GM21423 (cell line): ENCODE results near the gene DOK7.

Source experiments
- ATAC-seq: cut with Tn5 transposase; IDR thresholded peaks from one replicate; pipeline ENCODE4 v1.9.1; 2021; ENCODE audit warnings: mild to moderate bottlenecking, moderate library complexity; ENCODE audit not compliant: unreplicated experiment

Gene DOK7

DNA sequence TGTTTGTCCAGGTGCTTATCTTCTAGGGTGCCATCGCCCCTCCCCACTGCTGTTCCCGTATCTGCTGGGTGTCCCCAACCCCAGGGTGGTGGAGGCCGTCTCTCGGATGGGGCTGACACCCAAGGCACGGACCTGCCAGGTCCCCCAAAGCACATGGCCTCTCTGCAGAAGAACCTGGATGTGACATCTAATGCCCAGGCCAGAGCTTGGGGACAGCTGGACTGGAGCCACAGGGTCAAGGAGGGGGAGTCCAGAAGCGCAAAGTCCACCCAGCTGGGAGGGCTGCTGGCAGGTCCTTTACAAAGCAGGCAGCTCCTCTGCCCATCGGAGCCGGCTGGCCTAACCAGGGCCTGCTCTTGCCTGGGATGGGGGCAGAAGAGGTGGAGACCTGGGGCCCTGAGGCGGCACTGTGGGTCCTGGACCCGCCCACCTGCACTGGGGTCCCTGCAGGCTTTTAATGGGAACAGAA, 751 bp upstream of the DOK7 start:
- ATAC-seq, result no peak

DNA sequence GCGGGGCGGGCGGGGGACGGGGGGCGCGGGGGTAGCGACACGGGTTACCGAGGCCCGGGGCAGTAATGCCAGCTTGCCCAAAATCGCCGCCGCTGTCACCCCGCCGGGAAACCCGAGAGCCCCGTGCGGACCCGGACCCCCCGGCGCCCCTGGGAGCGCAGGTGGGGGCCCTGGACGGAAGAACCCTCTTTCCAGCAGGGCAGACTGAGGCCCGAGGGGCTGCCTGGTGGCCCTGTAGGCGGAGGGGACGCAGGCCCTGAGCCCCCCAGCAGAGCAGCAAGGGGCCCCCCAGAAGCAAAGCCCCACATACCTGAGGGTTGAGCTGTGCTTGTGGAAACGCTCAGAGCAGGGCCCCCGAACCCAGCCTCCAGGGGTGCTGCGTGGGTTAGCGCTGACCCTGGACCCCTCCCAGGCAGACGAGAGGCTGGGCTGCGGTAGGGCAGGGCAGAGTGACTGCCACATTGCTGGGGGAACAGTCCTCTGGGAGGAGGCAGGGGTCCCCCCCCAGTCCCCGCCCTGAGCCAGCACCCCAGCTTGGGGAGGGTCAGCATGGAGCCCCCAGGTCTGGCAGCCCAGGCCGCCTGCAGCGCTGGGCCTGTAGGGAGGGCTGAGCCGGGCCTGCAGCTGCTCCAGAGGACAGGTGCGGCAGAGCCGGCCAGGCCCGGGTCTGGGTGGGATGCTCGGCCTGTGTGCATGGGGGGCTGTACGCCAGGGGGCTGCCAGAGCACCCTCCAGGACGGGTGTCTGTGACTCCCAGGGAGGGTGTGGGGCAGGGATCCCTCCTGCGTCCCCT, 646 bp downstream of the DOK7 start:
- no peak for ATAC-seq

DNA sequence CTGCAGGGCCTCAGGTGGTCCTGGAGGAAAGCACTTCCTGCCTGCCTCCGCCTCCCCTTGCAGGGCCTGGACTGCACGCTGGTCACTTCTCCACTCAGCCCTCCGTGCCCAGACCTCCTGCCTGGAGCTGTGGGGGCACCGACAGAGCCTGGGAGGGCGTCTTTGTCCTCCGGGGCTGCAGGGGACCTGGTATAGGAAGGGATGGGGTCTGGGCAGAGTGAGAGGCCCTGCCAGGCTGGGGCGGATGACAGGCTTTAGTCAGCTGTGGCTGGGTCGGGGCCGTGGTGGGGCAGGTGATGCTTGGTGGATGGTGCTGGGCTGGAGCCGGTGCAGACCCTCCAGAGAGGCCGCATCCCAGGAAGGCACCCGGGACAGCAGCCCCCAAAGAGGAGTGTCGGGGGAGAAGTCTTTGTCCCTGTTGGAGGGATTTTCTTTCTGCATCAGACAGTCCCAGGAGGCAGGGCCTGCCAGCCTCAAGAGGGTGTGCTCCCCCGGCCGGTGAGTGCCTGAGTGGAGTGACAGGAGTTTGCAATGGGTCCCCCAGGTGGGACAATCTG, 1.3 kb downstream of the DOK7 start:
- no peak for ATAC-seq

DNA sequence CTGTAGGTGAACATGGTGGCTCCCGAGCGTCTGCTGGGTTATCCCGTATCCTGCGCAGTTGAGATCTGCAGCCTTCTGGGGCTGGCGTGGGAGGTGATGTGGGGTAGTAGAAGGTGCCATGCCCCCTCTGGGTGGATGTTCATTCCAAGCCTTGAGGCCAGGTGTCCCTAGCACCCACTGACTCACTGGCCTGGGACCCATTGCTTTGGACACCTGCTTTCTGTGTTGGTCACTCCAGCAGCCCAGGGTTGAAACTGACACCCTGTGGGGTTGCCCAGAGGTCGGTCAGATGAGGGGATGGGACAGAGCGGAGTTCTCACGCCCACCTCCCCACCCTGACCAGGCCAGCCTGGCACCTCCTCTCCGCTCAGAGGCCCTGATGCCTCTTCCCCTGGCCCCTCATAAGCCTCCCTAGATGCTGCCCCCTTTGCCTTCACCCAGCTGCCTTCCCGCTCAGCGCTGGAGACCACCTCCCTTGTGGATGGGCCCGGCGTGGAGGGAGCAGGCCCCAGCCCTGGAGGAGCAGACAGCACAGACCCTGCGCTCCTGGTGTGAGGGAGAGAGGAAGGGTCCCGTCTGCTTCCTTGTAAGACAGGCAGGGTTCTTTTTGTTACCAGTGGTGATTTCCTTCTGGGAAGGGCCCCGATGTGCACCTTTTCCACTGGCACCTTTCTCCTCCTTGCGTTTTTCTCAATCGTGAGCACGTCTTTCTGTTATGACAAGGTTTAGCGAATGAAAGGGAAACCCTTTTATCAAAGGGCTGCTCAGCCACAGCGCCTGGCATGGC, 2.0 kb downstream of the DOK7 start:
- ATAC-seq, result no peak

DNA sequence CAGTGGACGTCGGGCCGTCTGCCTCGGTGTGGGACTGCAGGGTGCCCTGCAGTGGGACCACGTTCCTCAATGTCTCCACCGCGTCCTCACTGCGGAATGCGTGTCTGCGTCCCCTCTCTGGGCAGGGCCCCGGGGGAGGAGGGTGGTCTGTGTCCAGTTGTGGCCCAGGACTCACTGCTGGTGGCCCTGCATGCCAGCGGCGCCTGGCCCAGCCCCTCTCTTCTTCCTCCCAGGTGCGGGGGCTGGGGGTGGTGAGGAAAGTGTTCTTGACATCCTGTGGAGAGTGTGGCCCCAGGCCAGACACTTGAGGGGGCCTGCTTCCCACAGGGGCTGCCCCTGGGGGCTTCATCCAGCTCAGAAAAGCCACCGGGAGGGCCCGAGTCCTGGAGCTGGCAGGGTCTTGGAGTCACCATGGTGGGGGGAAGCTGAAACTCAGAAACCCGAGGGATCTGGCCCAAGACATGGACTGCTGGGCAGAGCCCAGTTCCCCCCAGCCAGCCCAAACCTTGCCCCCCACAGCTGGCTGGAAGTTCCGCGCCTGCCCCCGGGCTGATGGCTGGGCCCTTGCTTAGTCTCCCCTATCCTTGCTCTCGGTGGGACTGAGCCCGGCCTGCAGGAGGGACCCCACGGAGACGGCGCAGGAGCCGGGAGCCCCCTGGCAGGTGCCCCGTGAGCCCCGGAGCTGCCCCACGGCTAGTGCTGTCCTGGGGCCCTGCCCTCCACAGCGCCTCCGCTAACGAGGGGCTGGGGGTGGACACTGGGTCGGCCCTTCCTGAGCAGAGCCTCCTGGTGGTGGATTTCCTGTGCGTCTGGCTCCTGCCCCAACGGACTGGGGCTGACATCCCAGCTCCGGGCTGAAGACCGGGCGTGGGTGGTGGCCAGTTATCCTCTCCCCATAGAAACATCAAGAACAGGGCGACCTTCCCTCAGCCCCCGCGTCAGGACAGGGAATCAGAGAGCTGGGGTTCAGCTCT, 2.9 kb downstream of the DOK7 start:
- ATAC-seq, result no peak

DNA sequence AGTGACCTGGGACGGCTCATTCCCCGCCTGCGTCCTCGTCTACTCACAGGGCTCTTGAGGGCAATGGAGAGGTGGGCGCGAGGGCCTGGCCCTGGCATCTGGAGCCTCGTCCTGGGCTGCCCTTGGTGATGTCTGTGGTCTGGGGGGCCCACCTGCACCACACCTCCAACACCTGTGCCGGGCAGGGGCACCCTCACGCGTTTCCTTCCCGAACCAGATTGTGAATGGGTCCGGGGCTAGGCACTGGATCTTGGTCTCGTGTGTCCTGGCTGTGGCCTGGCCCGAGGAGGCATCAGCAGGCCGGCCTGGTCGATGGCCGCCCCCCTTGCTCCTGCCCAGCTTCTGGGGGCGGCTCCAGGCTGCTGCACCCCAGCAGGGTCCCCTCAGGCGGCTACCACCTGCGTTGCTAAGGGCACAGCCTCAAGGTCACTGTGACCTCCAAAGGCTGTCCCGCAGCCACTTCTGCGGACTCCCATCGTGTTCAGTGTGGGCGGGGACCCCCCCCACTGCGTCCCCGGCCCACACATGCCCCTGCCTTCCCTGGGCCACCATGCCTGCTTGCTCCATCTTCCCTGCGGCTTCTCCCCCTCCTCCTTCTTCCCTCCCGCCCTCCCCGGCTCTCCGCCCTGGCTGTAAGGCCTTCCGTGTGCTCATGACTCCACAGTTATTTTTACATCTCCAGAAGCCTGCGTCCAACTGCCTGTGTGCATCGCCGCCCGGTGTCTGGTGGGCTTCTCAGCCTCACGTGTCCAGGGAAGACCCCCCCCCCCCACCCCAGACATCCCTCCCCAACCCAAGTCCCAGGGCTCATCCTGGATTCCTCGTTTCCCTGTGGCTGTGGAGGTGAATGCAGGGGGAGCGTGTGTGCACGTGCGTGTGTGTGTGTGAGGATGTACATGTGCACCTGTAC, 3.8 kb downstream of the DOK7 start:
- ATAC-seq, result no peak

DNA sequence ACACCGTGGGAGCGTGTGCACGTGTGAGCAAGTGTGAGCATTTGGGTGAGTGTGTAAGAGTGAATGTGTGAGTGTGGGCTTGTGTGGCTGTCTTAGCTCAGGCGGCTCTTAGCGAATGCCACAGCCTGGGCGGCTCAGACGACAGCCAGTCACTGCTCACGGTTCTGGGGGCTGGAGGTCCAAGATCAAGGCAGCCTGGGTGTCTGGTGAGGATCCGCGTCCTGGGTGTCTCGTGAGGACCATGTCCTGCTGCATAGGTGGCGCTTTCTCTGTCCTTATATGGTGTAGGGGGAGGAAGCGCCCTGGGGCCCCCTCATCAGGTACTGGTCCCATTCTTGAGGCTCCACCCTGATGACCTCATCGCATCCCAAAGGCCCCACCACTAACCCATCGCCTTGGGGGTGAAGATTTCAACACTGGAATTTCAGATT, 4.5 kb downstream of the DOK7 start:
- no peak for ATAC-seq

DNA sequence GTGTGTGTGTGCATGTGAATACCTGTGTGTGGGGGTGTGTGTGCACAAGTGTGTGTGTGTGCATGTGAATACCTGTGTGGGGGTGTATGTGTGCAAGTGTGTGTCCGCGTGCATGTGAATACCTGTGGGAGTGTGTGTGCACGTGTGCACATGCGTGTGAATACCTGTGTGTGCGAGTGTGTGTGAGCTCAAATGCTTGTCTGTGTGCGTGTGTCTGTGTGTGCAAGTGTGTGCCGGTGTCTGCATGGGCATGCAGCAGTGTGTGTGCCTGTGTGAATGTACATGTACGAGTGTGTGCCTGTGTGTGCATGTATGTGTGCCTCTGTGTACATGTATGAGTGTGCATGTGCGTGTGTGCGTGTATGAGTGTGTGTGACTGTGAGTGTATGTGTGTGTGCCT, 5.0 kb downstream of the DOK7 start:
- no peak for ATAC-seq

DNA sequence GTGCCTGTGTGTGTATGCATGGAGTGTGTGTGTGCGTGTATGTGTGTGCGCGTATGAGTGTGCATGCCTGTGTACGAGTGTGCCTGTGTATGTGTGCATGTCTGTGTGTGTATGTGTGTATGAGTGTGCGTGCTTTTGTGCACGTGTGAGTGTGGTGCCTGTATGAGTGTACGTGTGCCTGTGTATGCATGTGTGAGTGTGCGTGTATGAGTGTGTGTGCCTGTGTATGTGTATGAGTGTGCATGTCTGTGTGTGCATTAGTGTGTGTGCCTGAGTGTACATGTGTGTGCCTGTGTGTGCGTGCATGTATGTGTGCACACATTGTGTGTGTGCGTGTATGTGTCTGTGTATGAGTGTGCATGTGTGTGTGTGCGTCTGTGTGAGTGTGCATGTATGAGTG, 5.7 kb downstream of the DOK7 start:
- no peak for ATAC-seq

DNA sequence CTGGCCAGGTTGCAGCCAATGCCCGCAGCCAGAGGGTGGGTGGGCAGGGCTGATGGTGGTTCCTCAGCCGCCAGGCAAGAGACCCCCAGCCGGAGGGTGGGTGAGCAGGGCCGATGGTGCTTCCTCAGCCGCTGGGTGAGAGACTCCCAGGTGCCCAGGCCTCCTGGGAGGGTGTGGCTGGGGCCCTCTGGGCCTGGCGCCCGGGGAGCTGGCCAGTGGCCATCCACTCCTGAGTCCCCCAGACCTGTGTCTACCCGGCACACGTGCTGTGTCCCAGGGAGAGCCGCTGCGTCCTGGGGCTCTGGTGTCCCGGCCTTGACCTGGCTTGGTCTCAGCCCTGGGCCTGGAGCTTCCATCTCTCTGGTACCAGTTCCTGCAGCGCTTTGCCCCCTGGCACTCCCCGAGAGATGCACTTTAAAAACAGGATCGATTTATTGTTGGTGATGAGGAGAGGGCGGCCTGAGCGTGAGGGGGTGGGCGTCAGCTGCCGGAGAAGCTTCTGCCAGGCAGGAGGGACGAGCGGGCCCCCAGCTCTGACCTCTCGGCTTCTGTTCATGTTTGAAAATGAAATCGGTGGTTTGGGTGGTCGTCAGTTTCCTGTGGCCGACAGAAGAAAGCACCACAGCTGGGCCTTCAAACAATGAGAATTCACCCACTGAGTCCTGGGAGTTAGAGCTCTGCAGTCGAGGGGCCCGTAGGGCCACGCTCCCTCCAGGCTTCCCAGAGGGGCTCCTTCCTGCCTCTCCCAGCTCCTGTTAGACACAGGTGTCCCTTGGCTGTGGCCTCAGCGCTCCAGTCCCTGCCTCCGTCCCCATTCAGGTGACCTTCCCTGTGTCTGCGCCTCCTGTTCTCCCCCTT, 6.5 kb downstream of the DOK7 start:
- no peak for ATAC-seq

DNA sequence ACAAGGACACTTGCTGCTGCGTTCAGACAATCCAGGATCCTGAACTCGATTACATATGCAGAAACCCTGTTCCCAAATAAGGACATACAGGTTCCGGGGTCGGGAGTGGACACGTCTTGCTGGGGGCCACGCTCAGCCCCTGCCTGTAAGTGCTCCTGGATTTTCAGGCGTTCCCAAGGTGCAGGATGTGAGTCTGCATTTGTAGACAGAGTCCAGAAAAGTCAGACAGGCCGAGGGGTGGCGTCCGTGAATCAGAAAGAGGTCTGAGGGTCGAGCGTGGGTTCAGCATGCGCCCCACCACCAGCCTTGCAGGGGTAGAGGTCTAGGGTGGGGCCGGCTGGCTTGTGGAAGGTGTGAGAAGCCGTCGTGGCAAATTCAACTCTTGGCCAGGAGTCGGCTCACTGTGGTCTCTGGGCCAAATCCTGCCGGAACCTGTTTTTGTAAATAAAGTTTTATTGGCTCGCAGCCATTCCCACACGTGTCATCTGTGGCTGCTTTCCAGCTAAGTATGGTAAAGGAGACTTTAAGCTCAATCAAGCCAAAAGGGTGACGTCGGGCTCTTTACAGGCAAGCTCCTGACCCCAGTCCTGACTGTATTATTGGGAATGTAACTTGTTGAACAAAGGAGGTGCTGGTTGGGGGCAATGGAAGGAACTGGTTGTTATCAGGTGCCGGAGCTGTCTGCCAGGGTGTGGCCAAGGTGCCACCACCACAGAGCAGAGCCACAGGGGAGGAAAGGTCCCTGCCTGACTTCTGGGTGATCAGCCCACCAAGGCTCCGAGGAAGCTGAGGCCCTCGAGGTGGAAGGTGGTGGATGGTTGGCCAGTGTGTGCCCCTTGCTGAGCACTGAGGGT, 7.4 kb downstream of the DOK7 start:
- no peak for ATAC-seq

DNA sequence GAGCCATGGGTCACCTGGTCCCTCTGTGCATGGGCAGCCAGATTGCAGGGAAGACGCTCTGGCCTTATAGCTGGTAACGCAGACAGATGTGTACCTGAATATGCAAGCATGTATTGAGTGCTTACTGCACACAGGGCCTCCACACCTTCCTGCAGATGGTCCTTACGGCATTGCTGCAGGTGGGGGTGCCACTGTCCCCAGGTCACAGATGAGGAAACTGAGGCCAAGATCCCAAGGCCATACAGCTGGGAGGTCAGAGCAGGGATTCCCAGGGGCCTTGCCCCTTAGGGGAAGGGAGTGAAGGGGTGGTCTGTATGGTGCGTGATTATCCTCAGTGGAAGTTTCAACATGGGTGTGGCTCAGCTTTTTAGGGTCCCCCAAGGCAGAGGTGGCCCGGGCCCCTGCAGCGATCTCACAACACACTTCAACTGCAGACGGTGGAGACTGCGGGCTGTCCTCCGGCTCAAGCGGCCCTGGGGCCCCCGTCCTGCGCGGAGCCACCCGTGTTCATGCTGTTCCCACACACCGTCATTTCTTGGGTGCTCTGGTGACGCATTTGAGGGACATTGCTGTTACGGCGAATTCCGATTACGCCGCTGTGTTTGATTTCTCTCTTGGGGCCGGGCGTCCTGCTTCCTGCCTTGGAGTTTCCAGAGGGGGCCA, 8.1 kb downstream of the DOK7 start:
- no peak for ATAC-seq

DNA sequence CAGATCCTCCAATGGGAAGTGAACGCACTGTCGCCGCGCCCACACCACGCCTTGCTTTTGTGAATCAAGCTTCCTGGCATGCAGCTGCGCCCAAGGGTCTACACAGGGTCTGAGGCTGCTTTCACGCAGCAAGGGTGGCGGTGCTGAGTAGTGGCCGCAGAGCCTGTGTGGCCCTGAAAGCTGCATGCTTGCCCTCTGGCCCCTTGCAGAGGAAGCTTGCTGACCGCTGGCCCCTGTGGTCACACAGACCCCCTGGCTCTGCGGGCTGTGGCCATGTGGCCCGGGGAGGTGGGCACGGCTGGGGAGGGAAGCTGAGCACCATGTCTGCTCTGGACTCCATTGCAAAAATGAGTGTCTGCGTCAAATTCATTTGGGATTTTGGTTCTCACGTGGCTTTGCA, 8.8 kb downstream of the DOK7 start:
- no peak for ATAC-seq

DNA sequence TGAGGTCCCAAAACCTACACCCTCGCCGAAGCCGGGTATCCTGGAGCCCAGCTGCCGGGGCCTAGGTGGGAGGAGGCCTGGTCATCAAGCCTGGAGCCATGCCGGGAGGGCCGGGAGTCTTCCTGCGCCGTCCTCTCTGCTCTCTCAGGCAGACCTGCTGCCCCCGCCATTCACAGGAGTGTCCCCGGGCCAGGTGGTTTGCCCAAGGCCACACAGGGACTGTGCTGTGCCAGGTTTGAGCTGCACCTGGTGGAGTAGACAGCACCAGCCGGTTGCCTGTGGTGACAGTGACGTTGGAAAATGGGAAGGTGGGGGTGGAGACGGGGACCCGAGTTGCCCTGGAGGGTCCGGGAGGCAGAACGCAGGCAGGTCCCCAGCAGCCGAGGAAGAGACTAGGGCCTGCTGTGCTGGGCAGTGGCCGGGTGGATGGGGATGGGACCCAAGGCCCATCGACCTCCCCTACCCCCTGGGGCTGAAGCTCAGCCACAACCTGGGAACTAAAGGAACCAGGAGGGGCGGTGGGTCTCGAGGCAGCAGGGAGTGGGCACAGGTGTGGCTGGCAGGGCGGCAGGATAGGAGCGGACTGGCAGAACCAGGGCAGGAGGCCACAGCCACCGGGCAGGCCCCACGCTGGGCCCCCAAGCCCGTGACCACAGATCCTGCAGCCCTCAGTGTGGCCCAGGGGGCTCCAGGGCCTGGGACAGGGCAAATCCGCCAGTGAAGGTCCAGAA, 9.5 kb downstream of the DOK7 start:
- no peak for ATAC-seq

DNA sequence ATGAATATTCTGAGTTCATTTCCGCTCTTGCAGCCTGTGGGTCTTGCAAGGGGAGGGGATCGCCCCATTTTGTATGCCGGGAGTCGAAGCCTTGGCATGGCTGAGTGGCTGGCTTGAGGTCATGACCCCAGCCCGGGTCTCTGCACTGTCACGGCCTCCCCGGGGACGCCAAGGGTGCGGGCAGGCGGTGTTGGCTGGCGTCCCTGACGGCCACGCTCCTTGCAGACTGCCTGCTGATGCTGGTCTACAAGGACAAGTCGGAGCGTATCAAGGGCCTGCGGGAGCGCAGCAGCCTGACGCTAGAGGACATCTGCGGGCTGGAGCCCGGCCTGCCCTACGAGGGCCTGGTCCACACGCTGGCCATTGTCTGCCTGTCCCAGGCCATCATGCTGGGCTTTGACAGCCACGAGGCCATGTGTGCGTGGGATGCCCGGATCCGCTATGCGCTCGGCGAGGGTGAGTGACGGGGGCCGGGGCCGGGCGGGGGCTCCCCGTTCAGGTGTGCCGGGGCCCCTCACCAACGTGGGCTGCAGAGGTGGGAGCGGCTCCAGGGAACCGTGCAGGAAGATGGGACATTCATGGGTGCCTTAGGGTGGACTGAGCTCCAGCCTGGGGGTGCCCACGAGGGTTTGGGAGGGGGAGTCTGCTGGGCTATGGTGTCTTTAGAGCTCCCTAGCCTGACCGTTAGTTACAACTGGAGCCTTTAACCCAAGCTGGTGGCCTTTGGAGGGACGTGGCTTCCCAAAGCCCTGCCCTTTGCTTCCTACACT, 10.3 kb downstream of the DOK7 start:
- ATAC-seq, result no peak
